NCI-H748 (cell line): Measurements from ENCODE around the gene YWHAH.
"Not testable (repeated sequence)": the region's sequence is repeated elsewhere in the genome, so short reads cannot be mapped to it uniquely, and the experiment has no call there.

ENCODE experiments used
- DNase-seq: peaks from one replicate; lab custom pipeline; 2025; ENCODE audit not compliant: unreplicated experiment; lab: John Stamatoyannopoulos, UW

Gene YWHAH

GRCh38 chr22:31977141-31977841, 33.0 kb downstream of the YWHAH start:
- DNase-seq = peak; percentile 65

GRCh38 chr22:31977939-31978338, 33.6 kb downstream of the YWHAH start:
- no peak for DNase-seq

GRCh38 chr22:31980628-31981027, 36.3 kb downstream of the YWHAH start:
- no peak for DNase-seq

GRCh38 chr22:31981976-31982375, 37.6 kb downstream of the YWHAH start:
- DNase-seq = not testable (repeated sequence)

GRCh38 chr22:31983911-31984656, 39.7 kb downstream of the YWHAH start:
- DNase-seq = no peak

GRCh38 chr22:31987218-31987617, 42.9 kb downstream of the YWHAH start:
- no peak for DNase-seq

GRCh38 chr22:31991102-31991839, 46.9 kb downstream of the YWHAH start:
- no peak for DNase-seq

GRCh38 chr22:31995046-31995445, 50.7 kb downstream of the YWHAH start:
- DNase-seq = no peak

GRCh38 chr22:31995807-31996206, 51.5 kb downstream of the YWHAH start:
- DNase-seq = no peak

- no peak for DNase-seq
Observed at GRCh38 chr22:31998784-31999385, 54.5 kb downstream of the YWHAH start.

GRCh38 chr22:32000181-32000580, 55.8 kb downstream of the YWHAH start:
- no peak for DNase-seq

- no peak for DNase-seq
Observed at GRCh38 chr22:32005453-32005852, 61.1 kb downstream of the YWHAH start.
